Panc1 (cell line): ENCODE measurements around the gene TEX12.
"Not testable (repeated sequence)": the region's sequence is repeated elsewhere in the genome, so short reads cannot be mapped to it uniquely, and the experiment has no call there.

ENCODE experiments used
- CTCF ChIP-seq: fragments of 450-650 bp; IDR thresholded peaks from 2 replicates; pipeline ENCODE4 v1.5.1; 2017; ENCODE audit warnings: mild to moderate bottlenecking
- POLR2AphosphoS5 ChIP-seq: IDR thresholded peaks from 2 replicates; pipeline ENCODE4 v1.6.1; 2012; ENCODE audit warnings: mild to moderate bottlenecking, low read depth, low read length, moderate library complexity
- REST ChIP-seq, 2 experiments: IDR thresholded peaks; 2 replicates each; pipeline ENCODE4 v1.6.1; 2011 to 2012; ENCODE audit warnings: low read depth in 2 of 2, control low read depth in 1 of 2, low read length in 1 of 2, mild to moderate bottlenecking in 1 of 2, moderate library complexity in 1 of 2; ENCODE audit not compliant: insufficient read depth in 1 of 2
- TCF7L2 ChIP-seq: IDR thresholded peaks from 2 replicates; pipeline ENCODE4 v1.6.1; 2011; ENCODE audit warnings: mild to moderate bottlenecking, low read depth, low read length, inconsistent platforms

- TF ChIP-seq CTCF; TCF7L2; POLR2AphosphoS5; REST (IDR thresholded peaks at IDR 0.05; ENCODE audit: insufficient read depth in 1 of 2, low read depth in 2 of 2, low read length in 1 of 2): not testable (repeated sequence)
These were observed 31.9 kb downstream of the TEX12 start for GRCh38 chr11:112199101-112199500.
